ENCODE data around the gene WDR4.

DNA sequence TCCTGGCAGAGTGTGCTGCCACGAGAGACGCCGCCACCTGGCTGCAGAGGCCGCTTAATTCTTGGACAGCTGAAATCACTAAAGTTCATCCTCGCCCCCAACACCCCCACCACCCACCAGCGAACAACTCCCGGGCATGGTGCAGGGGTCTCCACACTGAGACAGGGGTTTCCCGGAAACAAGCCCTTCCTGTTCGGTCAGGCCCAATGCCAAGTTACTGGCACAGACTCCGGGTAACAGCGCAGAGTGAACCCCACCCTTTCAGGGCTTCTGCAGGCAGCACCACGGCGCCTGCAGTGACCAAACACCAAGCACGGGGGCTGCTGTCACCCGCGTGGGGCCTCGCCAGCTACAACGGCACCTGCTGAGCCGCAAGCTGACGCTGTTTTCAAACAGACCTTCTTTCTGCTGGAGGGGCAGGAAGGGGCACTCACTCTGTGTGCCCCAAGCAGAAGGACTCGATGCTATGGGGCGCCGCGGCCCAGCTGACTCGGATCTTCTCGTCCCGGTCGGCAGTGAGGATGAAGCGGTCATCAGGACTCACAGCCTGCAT, 17.4 kb downstream of the WDR4 start:
- TF ChIP-seq, protein P1, sequence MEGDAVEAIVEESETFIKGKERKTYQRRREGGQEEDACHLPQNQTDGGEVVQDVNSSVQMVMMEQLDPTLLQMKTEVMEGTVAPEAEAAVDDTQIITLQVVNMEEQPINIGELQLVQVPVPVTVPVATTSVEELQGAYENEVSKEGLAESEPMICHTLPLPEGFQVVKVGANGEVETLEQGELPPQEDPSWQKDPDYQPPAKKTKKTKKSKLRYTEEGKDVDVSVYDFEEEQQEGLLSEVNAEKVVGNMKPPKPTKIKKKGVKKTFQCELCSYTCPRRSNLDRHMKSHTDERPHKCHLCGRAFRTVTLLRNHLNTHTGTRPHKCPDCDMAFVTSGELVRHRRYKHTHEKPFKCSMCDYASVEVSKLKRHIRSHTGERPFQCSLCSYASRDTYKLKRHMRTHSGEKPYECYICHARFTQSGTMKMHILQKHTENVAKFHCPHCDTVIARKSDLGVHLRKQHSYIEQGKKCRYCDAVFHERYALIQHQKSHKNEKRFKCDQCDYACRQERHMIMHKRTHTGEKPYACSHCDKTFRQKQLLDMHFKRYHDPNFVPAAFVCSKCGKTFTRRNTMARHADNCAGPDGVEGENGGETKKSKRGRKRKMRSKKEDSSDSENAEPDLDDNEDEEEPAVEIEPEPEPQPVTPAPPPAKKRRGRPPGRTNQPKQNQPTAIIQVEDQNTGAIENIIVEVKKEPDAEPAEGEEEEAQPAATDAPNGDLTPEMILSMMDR (IDR thresholded peaks at IDR 0.05): no peak
- TF ChIP-seq POLR2AphosphoS5 (IDR thresholded peaks at IDR 0.05): no peak

Measured in transverse colon (tissue), 4 donors.